Esophagus muscularis mucosa (tissue), 4 donors: ENCODE measurements around the gene TOMT. TPM values are rescaled to one million over a fixed set of nuclear protein-coding genes. Genes with fewer than 3 reads are reported as not detected.

Source experiments
- DNase-seq: peaks from one replicate; pipeline ENCODE4 v3.0.0-alpha.2; 2017; ENCODE audit errors: extremely low spot score
- H3K27ac ChIP-seq, 4 donors: fragments of 200-600 bp; sonication (generic); replicated peaks in 1 of 4; 1 replicate in 3 of 4; 2 replicates in 1 of 4; pipeline ENCODE4 v1.5.1; 2016 to 2019; ENCODE audit warnings: mild to moderate bottlenecking in 1 of 4
- H3K27me3 ChIP-seq, 4 donors: fragments of 200-600 bp; sonication (generic); one replicate each; pipeline versions ENCODE4 v1.5.1 to v1.6.0; 2016 to 2019
- H3K36me3 ChIP-seq, 4 donors: fragments of 200-600 bp; sonication (generic); one replicate each; pipeline ENCODE4 v1.5.1; 2016 to 2019
- H3K4me1 ChIP-seq, 4 donors: fragments of 200-600 bp; sonication (generic); one replicate each; pipeline ENCODE4 v1.5.1; 2016 to 2019
- H3K4me3 ChIP-seq, 4 donors: fragments of 200-600 bp; sonication (generic); 1 replicate in 2 of 4; 2 replicates in 2 of 4; pipeline ENCODE4 v1.5.1; 2016 to 2019; ENCODE audit warnings: mild to moderate bottlenecking in 4 of 4, moderate library complexity in 1 of 4
- H3K9me3 ChIP-seq, 4 donors: fragments of 200-600 bp; sonication (generic); 1 replicate in 3 of 4; 2 replicates in 1 of 4; pipeline ENCODE4 v1.5.1; 2016 to 2019
- CTCF ChIP-seq, 3 experiments: fragments of 200-600 bp in 2 of 3; fragments of 450-650 bp in 1 of 3; sonication (generic) in 2 of 3; IDR thresholded peaks; one replicate each; pipeline ENCODE4 v1.5.1; 2017 to 2019; ENCODE audit warnings: antibody characterized with exemption in 3 of 3, mild to moderate bottlenecking in 2 of 3, moderate library complexity in 1 of 3
- EP300 ChIP-seq: sonication (generic); formaldehyde crosslinking; IDR thresholded peaks from one replicate; pipeline ENCODE4 v1.6.1; 2017; ENCODE audit warnings: antibody characterized with exemption
- POLR2A ChIP-seq: fragments of 450-650 bp; IDR thresholded peaks from one replicate; pipeline ENCODE4 v1.6.1; 2017; ENCODE audit warnings: antibody characterized with exemption, moderate library complexity, mild to moderate bottlenecking, low read depth
- POLR2AphosphoS5 ChIP-seq, 2 donors: sonication (generic); formaldehyde crosslinking; IDR thresholded peaks; one replicate each; pipeline ENCODE4 v1.6.1; 2017; ENCODE audit warnings: antibody characterized with exemption in 2 of 2
- WGBS: methylation state at CpG from one replicate; pipeline ENCODE4 v1.1.5; 2018; 5-methylcytosine and 5-hydroxymethylcytosine counted together
- intact Hi-C: fragments of 100-400 bp; cut with DNase I; formaldehyde crosslinking; loops from one replicate; pipeline ENCODE4 v1.15.1; 2023
- total RNA-seq, 4 donors: library from RNA; depleted of rRNA; stranded (reverse); fragments of >200 nt; gene quantifications; one replicate each; pipeline versions ENCODE4 v1.1.0 to v1.2.1, GENCODE V29; 2016

The TOMT gene, protein sequence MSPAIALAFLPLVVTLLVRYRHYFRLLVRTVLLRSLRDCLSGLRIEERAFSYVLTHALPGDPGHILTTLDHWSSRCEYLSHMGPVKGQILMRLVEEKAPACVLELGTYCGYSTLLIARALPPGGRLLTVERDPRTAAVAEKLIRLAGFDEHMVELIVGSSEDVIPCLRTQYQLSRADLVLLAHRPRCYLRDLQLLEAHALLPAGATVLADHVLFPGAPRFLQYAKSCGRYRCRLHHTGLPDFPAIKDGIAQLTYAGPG
- not detected for total RNA-seq

- TF ChIP-seq CTCF (IDR thresholded peaks at IDR 0.05) (no peak), EP300 (no peak), POLR2A (no peak), POLR2AphosphoS5 (IDR thresholded peaks at IDR 0.05) (no peak)
- H3K27ac ChIP-seq = no peak within 1 kb of the TSS
- intact Hi-C loops = no loop called here
- peaks cover 19 to 27% (median 24%) of the 10 kb centered on the region in 4 donors for H3K4me1 ChIP-seq
- H3K4me3 ChIP-seq = no peak within 1 kb of the TSS
- WGBS = 98% methylated on average over 9 of the region's 14 CpGs
- H3K9me3 ChIP-seq = no peaks in the 10 kb centered on the region
- DNase-seq = no peak
- H3K36me3 ChIP-seq = peaks cover 0 to 33% (median 21%) of the 10 kb centered on the region in 4 donors
- H3K27me3 ChIP-seq = no peaks in the 10 kb centered on the region
Measured at GRCh38 chr11:72105888-72106287, at the start of gene TOMT. Gene TOMT, plus strand, starts transcription at chr11:72105924. Its CDS starts 28 bp downstream, at chr11:72105952.

GRCh38 chr11:72058416-72059034 lies 47.2 kb upstream of the TOMT start:
- no peaks in the 10 kb centered on the region for H3K27me3 ChIP-seq
- H3K4me1 ChIP-seq = peaks cover 0 to 13% (median 4%) of the 10 kb centered on the region in 4 donors
- WGBS = 63% methylated on average over 3 of the region's 3 CpGs
- intact Hi-C loops = no loop called here
- H3K4me3 ChIP-seq = no peak overlapping the region
- peaks cover 0 to 22% (median 6%) of the 10 kb centered on the region in 4 donors for H3K36me3 ChIP-seq
- DNase-seq = no peak
- TF ChIP-seq CTCF (IDR thresholded peaks at IDR 0.05) (no peak), POLR2A (no peak), POLR2AphosphoS5 (IDR thresholded peaks at IDR 0.05) (no peak), EP300 (no peak)
- H3K27ac ChIP-seq = no peak overlapping the region
- H3K9me3 ChIP-seq = no peaks in the 10 kb centered on the region

DNA sequence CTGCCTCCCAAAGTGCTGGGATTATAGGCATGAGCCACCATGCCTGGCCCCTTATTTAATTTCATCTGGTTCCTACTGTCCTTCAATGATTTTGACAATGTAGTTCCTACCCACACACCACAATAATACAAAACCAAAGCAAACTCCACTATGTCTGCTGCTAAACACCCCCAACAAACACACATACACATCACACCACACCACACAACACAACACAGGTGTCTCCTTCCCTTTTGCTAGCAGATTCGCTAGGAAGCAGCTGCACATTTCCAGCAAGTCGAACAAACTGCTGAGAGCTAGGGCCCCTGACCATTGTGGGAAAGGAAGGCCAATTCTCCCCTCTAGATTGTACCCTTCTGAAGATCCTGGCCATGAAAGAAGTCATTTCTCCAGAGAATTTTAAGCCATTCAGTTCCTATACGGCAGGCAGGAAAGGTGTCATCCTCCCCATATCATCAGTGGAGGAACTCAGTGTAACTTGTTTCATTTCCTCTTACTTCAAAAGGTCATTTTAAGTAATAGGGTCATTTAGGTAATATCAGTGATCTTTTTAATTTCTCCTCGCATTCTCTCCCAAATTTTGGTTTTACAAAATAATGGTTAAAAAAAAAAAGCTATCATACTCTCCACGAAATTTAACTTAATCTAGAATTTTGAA lies 43.9 kb upstream of the TOMT start:
- intact Hi-C loops = no loop called here
- Histone ChIP-seq H3K9me3 (no peaks in the 10 kb centered on the region), H3K27me3 (no peaks in the 10 kb centered on the region), H3K36me3 (peaks cover 0 to 22% (median 6%) of the 10 kb centered on the region in 4 donors), H3K27ac (no peak overlapping the region), H3K4me3 (no peak overlapping the region), H3K4me1 (peaks cover 6 to 26% (median 12%) of the 10 kb centered on the region in 4 donors)
- TF ChIP-seq POLR2A (no peak), EP300 (no peak)
- DNase-seq = no peak
- WGBS = 85% methylated on average over 5 of the region's 5 CpGs

DNA sequence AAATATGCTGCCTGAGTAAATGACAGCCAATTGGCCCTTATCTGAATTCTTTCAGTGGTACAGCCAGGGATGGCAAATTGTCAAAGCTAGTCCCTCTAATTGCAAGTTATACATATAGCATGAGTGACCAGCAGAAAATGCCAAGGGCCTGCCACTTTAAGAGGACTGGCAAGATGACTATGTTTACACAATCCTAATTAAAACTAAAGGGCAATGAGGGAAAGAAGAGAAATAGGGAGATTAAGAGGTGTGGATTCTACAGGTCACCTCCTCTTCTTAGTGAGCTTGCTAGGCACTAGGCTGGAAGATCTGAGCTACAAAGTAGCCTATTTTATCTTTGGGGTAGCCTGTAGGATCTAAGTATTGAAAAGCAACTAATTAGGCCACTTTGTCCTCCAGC lies 38.9 kb upstream of the TOMT start:
- no peak for TF ChIP-seq EP300
- TF ChIP-seq POLR2AphosphoS5 (IDR thresholded peaks at IDR 0.05) = no peak
- TF ChIP-seq POLR2A = no peak
- no peak for TF ChIP-seq CTCF (IDR thresholded peaks at IDR 0.05)
- peaks cover 38 to 58% (median 56%) of the 10 kb centered on the region in 4 donors for H3K4me1 ChIP-seq
- H3K36me3 ChIP-seq = peaks cover 0 to 11% (median 4%) of the 10 kb centered on the region in 4 donors
- no peak for DNase-seq
- intact Hi-C loops = no loop called here
- no peaks in the 10 kb centered on the region for H3K9me3 ChIP-seq
- no peak overlapping the region for H3K4me3 ChIP-seq
- H3K27me3 ChIP-seq = no peaks in the 10 kb centered on the region
- peak overlapping the region; percentile 68 to 85 (median 81) for H3K27ac ChIP-seq

DNA sequence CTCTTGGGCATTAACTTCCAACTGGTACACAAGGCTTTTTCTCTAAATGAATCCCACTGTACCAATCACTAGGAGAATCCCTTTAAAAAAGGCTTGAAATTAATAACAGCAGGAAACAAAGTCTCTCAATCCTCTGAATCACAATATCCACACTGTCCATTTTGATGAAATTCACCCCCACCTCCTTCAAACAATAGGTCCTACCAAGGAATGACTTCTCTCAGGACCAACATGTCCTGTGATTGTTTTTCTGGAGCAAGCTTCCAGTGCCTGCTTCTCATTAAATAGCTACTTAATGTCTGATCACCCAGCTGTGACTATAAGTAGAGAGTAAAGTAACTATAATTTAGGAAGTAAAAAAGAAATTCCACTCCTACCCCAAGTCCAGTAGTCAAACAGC lies 38.5 kb upstream of the TOMT start:
- intact Hi-C loops = no loop called here
- Histone ChIP-seq H3K27ac (peak overlapping the region; percentile 68 to 85 (median 81)), H3K4me3 (no peak overlapping the region), H3K9me3 (no peaks in the 10 kb centered on the region), H3K4me1 (peaks cover 43 to 62% (median 60%) of the 10 kb centered on the region in 4 donors), H3K36me3 (peaks cover 0 to 7% (median 2%) of the 10 kb centered on the region in 4 donors), H3K27me3 (no peaks in the 10 kb centered on the region)
- TF ChIP-seq CTCF (IDR thresholded peaks at IDR 0.05) (no peak), POLR2A (no peak), POLR2AphosphoS5 (IDR thresholded peaks at IDR 0.05) (no peak), EP300 (no peak)
- DNase-seq = no peak
